Left lobe of liver (tissue), 2 donors: ENCODE measurements around the gene SRR. TPM values are rescaled to one million over a fixed set of nuclear protein-coding genes. Genes with fewer than 3 reads are reported as not detected.

Source experiments
- ATAC-seq: fragments of 200-7000 bp; cut with Tn5 transposase; one replicate; pipeline ENCODE4 v1.9.1; 2020; ENCODE audit warnings: mild to moderate bottlenecking, moderate library complexity
- DNase-seq: peaks from one replicate; pipeline ENCODE4 v3.0.0-alpha.2; 2020; ENCODE audit warnings: low spot score
- total RNA-seq: library from RNA; stranded (reverse); gene quantifications from one replicate; pipeline ENCODE4 v1.2.1, GENCODE V29; 2021
- donor health status: DM: no; HTN: no; CAD: no; lungs with moderate emphysema.
- donor health status: DM: no; HTN: yes; CAD: no.

SRR gene
- total RNA-seq, 1 donor from 2014 or later = 5.1 TPM

GRCh38 chr17:2338315-2338657 lies 34.5 kb downstream of the SRR start:
- ATAC-seq = no peak
- no peak for DNase-seq

GRCh38 chr17:2343421-2343820 lies 39.7 kb downstream of the SRR start:
- no peak for ATAC-seq
- DNase-seq = no peak

- no peak for ATAC-seq
- DNase-seq = no peak
Observed at GRCh38 chr17:2344528-2344927, 40.8 kb downstream of the SRR start.

GRCh38 chr17:2346475-2346874 lies 42.7 kb downstream of the SRR start:
- ATAC-seq (no peak), DNase-seq (no peak)

GRCh38 chr17:2347805-2348685 lies 44.3 kb downstream of the SRR start:
- peak; percentile 96 for ATAC-seq
- DNase-seq = peak; percentile 88

GRCh38 chr17:2351269-2351668 lies 47.5 kb downstream of the SRR start:
- ATAC-seq = no peak
- no peak for DNase-seq

GRCh38 chr17:2354311-2354710 lies 50.6 kb downstream of the SRR start:
- DNase-seq (no peak), ATAC-seq (no peak)

GRCh38 chr17:2357237-2357636 lies 53.5 kb downstream of the SRR start:
- DNase-seq (no peak), ATAC-seq (no peak)

GRCh38 chr17:2357931-2358434 lies 54.2 kb downstream of the SRR start:
- DNase-seq (no peak), ATAC-seq (no peak)

- no peak for DNase-seq
- ATAC-seq = no peak
Observed at GRCh38 chr17:2361010-2361760, 57.4 kb downstream of the SRR start.

- no peak for ATAC-seq
Observed at GRCh38 chr17:2362016-2362415, 58.3 kb downstream of the SRR start.

GRCh38 chr17:2362416-2362815 lies 58.7 kb downstream of the SRR start:
- ATAC-seq = no peak
- no peak for DNase-seq

More at GRCh38 chr17:2362016-2362415, 58.3 kb downstream of the SRR start:
- DNase-seq = no peak

GRCh38 chr17:2362881-2363280 lies 59.1 kb downstream of the SRR start:
- ATAC-seq = no peak
- DNase-seq = no peak

- DNase-seq (no peak), ATAC-seq (no peak)
Observed at GRCh38 chr17:2363318-2363717, 59.6 kb downstream of the SRR start.

- no peak for DNase-seq
- ATAC-seq = peak; percentile 58
Observed at GRCh38 chr17:2363851-2364762, 60.4 kb downstream of the SRR start.

GRCh38 chr17:2364763-2365116 lies 61.0 kb downstream of the SRR start:
- DNase-seq = no peak
- no peak for ATAC-seq

- DNase-seq = no peak
- no peak for ATAC-seq
Observed at GRCh38 chr17:2365132-2365531, 61.4 kb downstream of the SRR start.

GRCh38 chr17:2366747-2367494 lies 63.2 kb downstream of the SRR start:
- no peak for DNase-seq
- no peak for ATAC-seq

- ATAC-seq = no peak
- no peak for DNase-seq
Observed at GRCh38 chr17:2368359-2368758, 64.6 kb downstream of the SRR start.

GRCh38 chr17:2369039-2369438 lies 65.3 kb downstream of the SRR start:
- ATAC-seq (no peak), DNase-seq (no peak)
